GM10248 (cell line): ENCODE results near the gene METRN.
"Not testable (repeated sequence)": the region's sequence is repeated elsewhere in the genome, so short reads cannot be mapped to it uniquely, and the experiment has no call there.

Experiments
- CTCF ChIA-PET: fragments of 300-600 bp; sonication (Branson Sonifier 250); formaldehyde crosslinking; extraction: SDS; loops from one replicate; lab custom pipeline; 2021; ENCODE audit warnings: antibody characterized with exemption; lab: Yijun Ruan, JAX
- POLR2A ChIA-PET: fragments of 350-650 bp; sonication (Branson Sonifier 250); formaldehyde crosslinking; extraction: SDS; loops from one replicate; lab custom pipeline; 2020; ENCODE audit warnings: antibody characterized with exemption; lab: Yijun Ruan, JAX
- DNase-seq: peaks from one replicate; pipeline ENCODE4 v3.0.0; 2012; ENCODE audit errors: extremely low spot score
- CTCF ChIP-seq: IDR thresholded peaks from 2 replicates; pipeline ENCODE4 v1.5.1; 2012; ENCODE audit warnings: mild to moderate bottlenecking, low read depth; ENCODE audit errors: extremely low read depth, missing control alignments, control extremely low read depth

METRN gene

DNA sequence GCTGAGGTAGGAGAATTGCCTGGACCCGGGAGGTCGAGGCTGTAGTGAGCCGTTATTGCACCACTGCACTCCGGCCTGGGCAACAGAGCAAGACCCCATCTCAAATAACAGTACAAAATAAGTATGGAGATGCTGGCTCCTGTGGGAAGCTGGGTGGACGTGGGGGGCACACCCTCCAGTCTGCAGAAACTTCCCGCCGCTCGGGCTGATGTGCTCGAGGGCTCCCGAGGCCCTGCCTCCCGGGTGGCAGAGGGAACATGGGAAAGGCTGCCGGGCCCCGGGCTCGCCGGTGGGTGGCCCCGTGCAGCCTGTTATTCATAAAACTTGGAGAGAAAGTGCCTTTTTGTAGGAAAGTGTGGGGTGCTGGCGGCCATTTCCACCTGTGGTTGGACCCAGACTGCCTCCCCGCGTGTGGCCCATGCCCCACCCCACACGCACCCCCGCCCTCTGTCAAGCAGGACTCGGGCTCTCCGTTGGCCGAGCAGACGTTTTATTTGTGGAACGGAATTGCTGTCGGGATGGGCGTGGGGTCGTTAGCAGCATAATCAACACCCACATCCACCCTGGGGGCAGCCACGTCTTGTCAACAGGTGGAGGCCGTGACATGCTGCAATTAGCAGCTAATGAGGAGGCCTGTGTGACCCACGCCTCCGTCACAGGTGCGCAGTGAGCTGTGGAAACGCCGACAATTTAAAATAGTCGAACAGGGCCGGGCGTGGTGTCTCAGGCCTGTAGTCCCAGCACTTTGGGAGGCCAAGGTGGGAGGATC, 33.2 kb downstream of the METRN start:
- ChIA-PET POLR2A (no interaction called here), CTCF (no interaction called here)

DNA sequence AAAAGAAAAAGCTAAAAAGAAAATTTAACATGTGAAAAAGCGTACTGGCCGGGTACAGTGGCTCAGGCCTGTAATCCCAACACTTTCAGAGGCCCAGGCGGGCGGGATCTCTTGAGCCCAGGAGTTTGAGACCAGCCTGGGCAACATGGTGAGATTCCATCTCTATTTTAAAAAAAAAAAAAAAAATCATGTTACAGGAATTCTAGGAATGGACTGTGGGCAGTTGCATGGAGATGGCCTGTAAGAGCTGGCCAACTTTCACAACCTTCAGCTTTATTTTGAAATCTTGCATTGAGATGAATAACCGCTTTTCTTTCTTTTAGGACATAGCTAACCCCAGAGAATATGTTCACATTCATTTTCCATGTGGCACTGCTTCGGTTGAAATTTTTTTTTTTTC, 34.1 kb downstream of the METRN start:
- TF ChIP-seq CTCF: no peak
- no peak for DNase-seq
- POLR2A ChIA-PET: no interaction called here
- CTCF ChIA-PET: interaction anchor here (1.7 to 1.8 kb wide), 2 partner anchors 11 to 37 kb away, joined by 4 to 5 read pairs; partner anchors contain the start of gene MSLN

More for the DNA sequence above, 33.2 kb downstream of the METRN start:
- no peak for DNase-seq
- no peak for TF ChIP-seq CTCF

DNA sequence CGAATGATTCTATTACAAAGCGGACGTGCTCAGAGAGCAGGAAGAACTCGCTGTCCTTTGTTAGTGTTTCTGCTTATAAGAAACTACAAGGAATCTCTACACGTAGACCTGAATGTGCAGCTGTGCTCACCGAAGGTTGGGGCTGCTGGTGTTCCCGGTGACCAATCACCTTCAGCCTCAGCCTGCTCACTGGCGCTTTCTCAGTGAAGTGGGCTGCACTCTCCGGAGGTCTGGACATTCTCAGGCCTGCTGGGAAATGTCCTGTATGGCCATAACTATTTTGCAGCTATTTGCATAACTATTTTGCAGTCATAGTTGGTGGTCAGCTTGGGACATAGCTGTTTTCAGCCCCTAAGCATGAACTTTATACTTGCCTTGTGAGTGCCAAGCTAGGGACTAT, 35.6 kb downstream of the METRN start:
- ChIA-PET CTCF (interaction anchor here (0.9 to 2.1 kb wide), 5 partner anchors 10 to 307 kb away, joined by 3 to 8 read pairs (median 4); partner anchors contain the start of genes CIAO3 and MSLN), POLR2A (no interaction called here)

GRCh38 chr16:751152-752006, 36.5 kb downstream of the METRN start:
- ChIA-PET CTCF (interaction anchor here (0.9 to 2.1 kb wide), 3 partner anchors 11 to 306 kb away, joined by 3 to 8 read pairs (median 3); partner anchors contain the start of gene CIAO3), POLR2A (no interaction called here)
- no peak for DNase-seq
- no peak for TF ChIP-seq CTCF

More for the DNA sequence above, 35.6 kb downstream of the METRN start:
- no peak for TF ChIP-seq CTCF
- no peak for DNase-seq

GRCh38 chr16:752007-752312, 37.0 kb downstream of the METRN start:
- DNase-seq: no peak
- CTCF ChIA-PET: interaction anchor here (2.1 kb wide), 1 partner anchor 11 kb away, joined by 8 read pairs; the partner anchor contains the start of gene CIAO3
- POLR2A ChIA-PET: no interaction called here
- TF ChIP-seq CTCF: no peak

DNA sequence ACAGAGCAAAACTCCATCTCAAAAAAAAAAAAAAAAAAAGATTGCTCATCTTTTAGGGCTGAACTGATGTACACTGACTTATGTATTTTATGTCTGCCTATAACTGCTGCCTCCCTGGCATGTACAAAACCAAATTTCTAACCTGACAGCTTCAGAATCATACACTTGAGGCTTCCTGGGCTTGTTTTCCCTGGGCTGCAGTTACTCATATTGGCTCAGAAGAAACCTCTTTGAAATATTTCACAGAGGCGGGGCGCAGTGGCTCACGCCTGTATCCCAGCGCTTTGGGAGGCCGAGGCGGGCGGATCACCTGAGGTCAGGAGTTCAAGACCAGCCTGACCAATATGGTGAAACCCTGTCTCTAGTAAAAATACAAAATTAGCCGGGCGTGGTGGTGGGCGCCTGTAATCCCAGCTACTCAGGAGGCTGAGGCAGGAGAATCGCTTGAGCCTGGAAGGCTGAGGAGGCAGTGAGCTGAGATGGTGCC, 39.2 kb downstream of the METRN start:
- POLR2A ChIA-PET, CTCF ChIA-PET, DNase-seq: not testable (repeated sequence)

DNA sequence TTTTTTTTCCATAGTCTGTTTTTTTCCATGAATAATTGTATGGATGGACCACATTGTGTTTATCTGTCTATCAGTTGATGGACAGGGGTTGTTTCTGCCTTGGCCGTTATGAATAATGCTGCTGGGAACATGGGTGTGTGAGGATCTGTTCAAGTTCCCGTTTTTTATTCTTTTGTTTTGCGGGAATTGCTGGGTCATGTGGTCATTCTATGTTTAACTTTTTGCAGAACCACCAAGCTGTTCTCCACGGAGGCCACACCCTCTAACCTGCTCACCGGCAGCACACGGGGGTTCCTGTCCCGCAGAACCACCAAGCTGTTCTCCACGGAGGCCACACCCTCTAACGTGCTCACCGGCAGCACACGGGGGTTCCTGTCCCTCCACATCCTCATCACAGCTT, 39.7 kb downstream of the METRN start:
- CTCF ChIA-PET: no interaction called here

More for the DNA sequence above, 39.7 kb downstream of the METRN start:
- no peak for DNase-seq
- POLR2A ChIA-PET: no interaction called here
- TF ChIP-seq CTCF: no peak
